Measurements from ENCODE around the gene MBNL2.

DNA sequence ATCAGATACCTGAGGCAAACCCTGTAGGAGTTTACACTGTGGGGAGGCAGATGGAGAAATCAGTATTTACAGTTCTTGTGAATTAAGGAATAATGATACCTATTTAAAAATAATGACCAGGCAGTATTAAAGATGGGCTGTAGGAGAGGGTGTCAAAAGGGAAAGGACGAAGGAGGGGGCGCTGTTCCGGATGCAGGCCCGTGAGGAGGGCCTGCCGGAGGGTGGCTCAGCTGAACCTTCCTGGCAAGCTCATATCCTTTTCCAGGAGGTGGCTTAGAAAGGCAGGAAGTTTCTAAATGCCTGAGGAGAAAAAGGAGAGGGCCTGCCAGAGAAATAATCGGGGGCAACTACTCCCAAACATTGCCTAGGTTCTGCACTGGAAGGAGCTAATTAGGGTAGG is 46.6 kb downstream of the MBNL2 start:
- TF ChIP-seq, protein P1, sequence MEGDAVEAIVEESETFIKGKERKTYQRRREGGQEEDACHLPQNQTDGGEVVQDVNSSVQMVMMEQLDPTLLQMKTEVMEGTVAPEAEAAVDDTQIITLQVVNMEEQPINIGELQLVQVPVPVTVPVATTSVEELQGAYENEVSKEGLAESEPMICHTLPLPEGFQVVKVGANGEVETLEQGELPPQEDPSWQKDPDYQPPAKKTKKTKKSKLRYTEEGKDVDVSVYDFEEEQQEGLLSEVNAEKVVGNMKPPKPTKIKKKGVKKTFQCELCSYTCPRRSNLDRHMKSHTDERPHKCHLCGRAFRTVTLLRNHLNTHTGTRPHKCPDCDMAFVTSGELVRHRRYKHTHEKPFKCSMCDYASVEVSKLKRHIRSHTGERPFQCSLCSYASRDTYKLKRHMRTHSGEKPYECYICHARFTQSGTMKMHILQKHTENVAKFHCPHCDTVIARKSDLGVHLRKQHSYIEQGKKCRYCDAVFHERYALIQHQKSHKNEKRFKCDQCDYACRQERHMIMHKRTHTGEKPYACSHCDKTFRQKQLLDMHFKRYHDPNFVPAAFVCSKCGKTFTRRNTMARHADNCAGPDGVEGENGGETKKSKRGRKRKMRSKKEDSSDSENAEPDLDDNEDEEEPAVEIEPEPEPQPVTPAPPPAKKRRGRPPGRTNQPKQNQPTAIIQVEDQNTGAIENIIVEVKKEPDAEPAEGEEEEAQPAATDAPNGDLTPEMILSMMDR (IDR thresholded peaks at IDR 0.05; ENCODE audit: insufficient read depth, low read length, poor library complexity, severe bottlenecking): no peak
- TF ChIP-seq EZH2phosphoT487 (conservative IDR thresholded peaks at IDR 0.05; ENCODE audit: low read length): no peak
